SU-DHL-6 (cell line): Measurements from ENCODE around the gene CCDC24.

ENCODE experiments used
- EZH2phosphoT487 ChIP-seq: fragments of 200-600 bp; sonication (generic), shearing (Covaris generic); conservative IDR thresholded peaks from 2 replicates; pipeline ENCODE4 v1.6.1; 2018; ENCODE audit warnings: mild to moderate bottlenecking, antibody characterized with exemption, low read length, moderate library complexity, mixed read lengths
- TF ChIP-seq, protein P1 (sequence below): fragments of 200-600 bp; sonication (generic); IDR thresholded peaks from one replicate; pipeline ENCODE4 v1.5.1; 2017; ENCODE audit warnings: antibody characterized with exemption, mild to moderate bottlenecking, low read length, moderate library complexity; ENCODE audit not compliant: insufficient read depth, poor library complexity, severe bottlenecking

DNA sequence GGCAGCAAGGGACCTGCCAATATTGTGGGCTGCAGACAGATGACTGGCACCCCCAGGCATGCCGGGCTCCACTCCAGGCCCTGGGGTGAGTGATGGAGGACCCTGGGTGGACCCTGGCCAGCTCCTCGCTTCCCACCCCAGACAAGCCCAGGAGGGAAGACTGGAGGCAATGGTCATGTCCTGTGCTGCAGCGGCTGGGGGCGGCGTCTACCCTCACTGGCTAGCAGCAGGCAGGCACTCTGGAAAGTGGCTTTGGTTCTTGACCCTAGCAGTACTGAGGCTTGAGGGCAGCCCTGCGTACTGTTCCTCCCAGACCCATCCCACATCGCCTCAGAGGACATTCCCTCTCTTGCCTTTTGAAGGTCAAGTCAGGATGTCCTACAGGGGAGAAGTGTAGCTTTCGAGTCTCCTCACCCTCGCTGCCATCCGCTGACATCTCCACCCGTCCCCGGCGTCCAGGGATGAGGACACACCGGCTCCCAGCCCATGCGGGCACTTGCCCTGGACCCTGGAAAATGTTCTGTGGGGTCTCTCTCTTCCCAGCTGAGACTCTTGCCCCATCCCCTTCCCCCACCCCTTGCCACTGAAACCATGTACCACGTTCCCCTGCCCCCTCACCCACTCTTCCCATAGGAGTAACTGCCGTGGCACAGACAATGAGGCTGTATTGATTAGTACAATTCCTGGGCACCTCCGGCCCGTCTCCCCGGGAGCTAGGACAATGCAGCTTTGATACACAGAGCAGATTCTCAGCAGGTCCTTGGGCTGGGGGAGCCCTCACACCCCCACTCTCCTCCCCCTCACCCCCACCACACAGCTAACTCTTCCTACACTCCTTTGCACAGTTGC, 24.9 kb downstream of the CCDC24 start:
- TF ChIP-seq, protein P1, sequence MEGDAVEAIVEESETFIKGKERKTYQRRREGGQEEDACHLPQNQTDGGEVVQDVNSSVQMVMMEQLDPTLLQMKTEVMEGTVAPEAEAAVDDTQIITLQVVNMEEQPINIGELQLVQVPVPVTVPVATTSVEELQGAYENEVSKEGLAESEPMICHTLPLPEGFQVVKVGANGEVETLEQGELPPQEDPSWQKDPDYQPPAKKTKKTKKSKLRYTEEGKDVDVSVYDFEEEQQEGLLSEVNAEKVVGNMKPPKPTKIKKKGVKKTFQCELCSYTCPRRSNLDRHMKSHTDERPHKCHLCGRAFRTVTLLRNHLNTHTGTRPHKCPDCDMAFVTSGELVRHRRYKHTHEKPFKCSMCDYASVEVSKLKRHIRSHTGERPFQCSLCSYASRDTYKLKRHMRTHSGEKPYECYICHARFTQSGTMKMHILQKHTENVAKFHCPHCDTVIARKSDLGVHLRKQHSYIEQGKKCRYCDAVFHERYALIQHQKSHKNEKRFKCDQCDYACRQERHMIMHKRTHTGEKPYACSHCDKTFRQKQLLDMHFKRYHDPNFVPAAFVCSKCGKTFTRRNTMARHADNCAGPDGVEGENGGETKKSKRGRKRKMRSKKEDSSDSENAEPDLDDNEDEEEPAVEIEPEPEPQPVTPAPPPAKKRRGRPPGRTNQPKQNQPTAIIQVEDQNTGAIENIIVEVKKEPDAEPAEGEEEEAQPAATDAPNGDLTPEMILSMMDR = no peak
- no peak for TF ChIP-seq EZH2phosphoT487
